ENCODE results near the gene ZNF304. TPM values are rescaled to one million over a fixed set of nuclear protein-coding genes. Genes with fewer than 3 reads are reported as not detected.
A peak's percentile ranks its signal among the peaks of the same experiment; 100 is the strongest.

The ZNF304 gene
- total and polyA plus RNA-seq, 2 of the 13 experiments (the other 11 are each of a cell fraction or from before 2014, with no cell fraction given), result 3.4 to 8.0 TPM

DNA sequence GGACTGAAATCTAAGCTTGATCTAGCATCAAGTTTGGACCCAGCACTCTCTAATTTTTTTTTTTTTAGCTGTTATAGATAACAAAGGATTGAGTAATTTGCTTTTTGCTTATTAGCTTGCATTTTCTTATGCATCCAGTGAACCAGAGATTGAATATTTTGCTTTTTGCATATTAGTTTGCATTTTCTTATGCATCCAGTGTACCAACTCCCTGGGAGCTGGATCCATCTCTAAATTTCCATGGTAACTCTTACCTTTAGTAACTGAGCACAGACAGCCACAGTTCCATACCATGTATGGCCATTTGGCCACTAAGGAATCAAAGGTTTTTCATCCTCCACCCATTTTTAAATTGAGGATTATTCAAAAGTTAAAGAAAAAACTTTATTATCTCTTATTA is 29.9 kb downstream of the ZNF304 start:
- no peak overlapping the region for H3K4me2 ChIP-seq (ENCODE audit: low read depth, low read length)
- intact Hi-C loops (cut with micrococcal nuclease; ENCODE audit: unreplicated experiment) (no loop called here), in situ Hi-C loops (cut with HindIII; ENCODE audit: extremely low pct_ligation_motif_present, low pct_unique_long_range_greater_than_20kb) (no loop called here)
- H3K9ac ChIP-seq (ENCODE audit: insufficient read depth, low read depth, low read length), result no peak overlapping the region
- TF ChIP-seq ZNF7 (CRISPR knock-in tag; IDR thresholded peaks at IDR 0.05) (no peak), ARNTL (CRISPR knock-in tag; IDR thresholded peaks at IDR 0.05) (no peak)
- H3K4me1 ChIP-seq (ENCODE audit: insufficient read depth, low read length), result no peaks in the 10 kb centered on the region
- ATAC-seq (no peak), DNase-seq (ENCODE audit: low spot score) (no peak), FAIRE-seq (no peak)
- H3K27ac ChIP-seq (ENCODE audit: extremely low read length, insufficient read depth, low read length), result no peak overlapping the region
- H3K79me2 ChIP-seq (ENCODE audit: insufficient read depth, low read length), result no peaks in the 10 kb centered on the region
- POLR2A ChIA-PET, result no interaction called here
- no peaks in the 10 kb centered on the region for H3K27me3 ChIP-seq (ENCODE audit: control insufficient read depth in 1 of 2, insufficient read depth in 2 of 2, low read length in 2 of 2)
- BruUV-seq (replicated peaks), result no TSS peak
- no peak overlapping the region for H3K4me3 ChIP-seq (replicated peaks in 1 of 3; ENCODE audit: insufficient read depth in 1 of 3, low read depth in 2 of 3, low read length in 3 of 3)
- CTCF ChIA-PET (ENCODE audit: low intra/inter-chr PET ratio, low total read pairs), result no interaction called here
- peaks cover 0 to 11% of the 10 kb centered on the region in 2 experiments; a peak in 1 of 5 replicates for H3K36me3 ChIP-seq (replicated peaks in 1 of 2; ENCODE audit: control insufficient read depth in 1 of 2, insufficient read depth in 2 of 2, low read length in 2 of 2)
- H2AFZ ChIP-seq (ENCODE audit: low read length), result no peak overlapping the region
- no peaks in the 10 kb centered on the region for H4K20me1 ChIP-seq (ENCODE audit: insufficient read depth, low read length)
- H3K9me3 ChIP-seq (ENCODE audit: low read length), result no peaks in the 10 kb centered on the region

DNA sequence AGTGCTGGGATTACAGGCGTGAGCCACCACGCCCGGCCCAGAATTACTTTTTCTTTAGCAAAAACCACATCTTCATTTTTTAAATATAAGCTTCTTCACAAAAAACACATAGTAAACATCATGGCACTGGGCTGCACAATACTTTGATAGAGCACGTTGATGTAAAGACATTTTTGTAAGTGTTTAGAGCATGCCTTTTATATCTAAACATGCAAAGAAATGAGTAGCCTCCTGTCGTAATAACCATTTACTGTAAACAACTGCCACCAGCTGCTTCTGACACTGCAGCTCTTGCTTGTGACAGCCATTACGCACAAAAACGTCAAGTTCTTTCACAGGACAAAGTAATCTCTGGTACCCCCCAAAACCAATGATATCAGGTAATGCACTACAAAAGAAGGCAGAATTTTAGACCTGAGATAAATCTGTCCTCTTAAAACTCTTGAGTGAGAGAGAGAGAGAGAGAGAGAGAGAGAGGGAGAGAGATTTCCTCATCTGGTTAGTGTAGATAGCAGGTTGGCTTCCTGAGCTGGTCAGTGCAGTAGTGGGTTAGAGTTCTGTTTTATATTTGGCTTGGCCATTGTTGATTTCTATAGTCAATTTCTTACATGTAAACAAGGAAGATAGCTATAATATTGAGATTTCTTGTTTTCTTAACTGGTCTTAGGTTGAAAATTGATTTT is 31.9 kb downstream of the ZNF304 start:
- no peak; the same call in 2 of the 3 replicates for ATAC-seq
- Histone ChIP-seq H2AFZ (ENCODE audit: low read length) (peak overlapping the region; percentile 90), H3K4me2 (ENCODE audit: low read depth, low read length) (peak overlapping the region; percentile 57), H3K27ac (ENCODE audit: extremely low read length, insufficient read depth, low read length) (no peak overlapping the region), H3K4me1 (ENCODE audit: insufficient read depth, low read length) (peaks cover 8% of the 10 kb centered on the region; the same call in 1 of the 2 replicates), H3K36me3 (replicated peaks in 1 of 2; ENCODE audit: control insufficient read depth in 1 of 2, insufficient read depth in 2 of 2, low read length in 2 of 2) (0 out of 5 replicates have a peak, but pooled peaks cover 0 to 3% of the 10 kb centered on the region in 2 experiments), H4K20me1 (ENCODE audit: insufficient read depth, low read length) (no peaks in the 10 kb centered on the region), H3K9ac (ENCODE audit: insufficient read depth, low read depth, low read length) (peak overlapping the region; percentile 39; the same call in 1 of the 2 replicates), H3K9me3 (ENCODE audit: low read length) (no peaks in the 10 kb centered on the region), H3K4me3 (replicated peaks in 1 of 3; ENCODE audit: insufficient read depth in 1 of 3, low read depth in 2 of 3, low read length in 3 of 3) (no peak overlapping the region), H3K79me2 (ENCODE audit: insufficient read depth, low read length) (no peaks in the 10 kb centered on the region), H3K27me3 (ENCODE audit: control insufficient read depth in 1 of 2, insufficient read depth in 2 of 2, low read length in 2 of 2) (no peaks in the 10 kb centered on the region)
- POLR2A ChIA-PET, result no interaction called here
- TF ChIP-seq, protein P1, sequence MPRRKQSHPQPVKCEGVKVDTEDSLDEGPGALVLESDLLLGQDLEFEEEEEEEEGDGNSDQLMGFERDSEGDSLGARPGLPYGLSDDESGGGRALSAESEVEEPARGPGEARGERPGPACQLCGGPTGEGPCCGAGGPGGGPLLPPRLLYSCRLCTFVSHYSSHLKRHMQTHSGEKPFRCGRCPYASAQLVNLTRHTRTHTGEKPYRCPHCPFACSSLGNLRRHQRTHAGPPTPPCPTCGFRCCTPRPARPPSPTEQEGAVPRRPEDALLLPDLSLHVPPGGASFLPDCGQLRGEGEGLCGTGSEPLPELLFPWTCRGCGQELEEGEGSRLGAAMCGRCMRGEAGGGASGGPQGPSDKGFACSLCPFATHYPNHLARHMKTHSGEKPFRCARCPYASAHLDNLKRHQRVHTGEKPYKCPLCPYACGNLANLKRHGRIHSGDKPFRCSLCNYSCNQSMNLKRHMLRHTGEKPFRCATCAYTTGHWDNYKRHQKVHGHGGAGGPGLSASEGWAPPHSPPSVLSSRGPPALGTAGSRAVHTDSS (CRISPR knock-in tag; conservative IDR thresholded peaks at IDR 0.05), result no peak
- no peak for TF ChIP-seq ZNF670 (CRISPR knock-in tag; IDR thresholded peaks at IDR 0.05; ENCODE audit: borderline replicate concordance)
- TF ChIP-seq TSC22D2 (CRISPR knock-in tag; IDR thresholded peaks at IDR 0.05; ENCODE audit: borderline replicate concordance), result no peak
- TF ChIP-seq, protein P2, sequence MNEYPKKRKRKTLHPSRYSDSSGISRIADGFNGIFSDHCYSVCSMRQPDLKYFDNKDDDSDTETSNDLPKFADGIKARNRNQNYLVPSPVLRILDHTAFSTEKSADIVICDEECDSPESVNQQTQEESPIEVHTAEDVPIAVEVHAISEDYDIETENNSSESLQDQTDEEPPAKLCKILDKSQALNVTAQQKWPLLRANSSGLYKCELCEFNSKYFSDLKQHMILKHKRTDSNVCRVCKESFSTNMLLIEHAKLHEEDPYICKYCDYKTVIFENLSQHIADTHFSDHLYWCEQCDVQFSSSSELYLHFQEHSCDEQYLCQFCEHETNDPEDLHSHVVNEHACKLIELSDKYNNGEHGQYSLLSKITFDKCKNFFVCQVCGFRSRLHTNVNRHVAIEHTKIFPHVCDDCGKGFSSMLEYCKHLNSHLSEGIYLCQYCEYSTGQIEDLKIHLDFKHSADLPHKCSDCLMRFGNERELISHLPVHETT (CRISPR knock-in tag; conservative IDR thresholded peaks at IDR 0.05), result no peak
- TF ChIP-seq ZNF792 (CRISPR knock-in tag; IDR thresholded peaks at IDR 0.05), result peak; percentile 87; the same call in 1 of the 2 replicates
- WGBS (ENCODE audit: low lambda C conversion rate), result 43% methylated on average over 7 of the region's 7 CpGs
- FAIRE-seq, result no peak
- in situ Hi-C loops (cut with HindIII; ENCODE audit: extremely low pct_ligation_motif_present, low pct_unique_long_range_greater_than_20kb), result no loop called here
- CTCF ChIA-PET (ENCODE audit: low intra/inter-chr PET ratio, low total read pairs), result no interaction called here
- BruUV-seq (replicated peaks), result no TSS peak
- intact Hi-C loops (cut with micrococcal nuclease; ENCODE audit: unreplicated experiment), result no loop called here
- DNase-seq (ENCODE audit: low spot score), result no peak

Data from HepG2 (cell line).